Lung (tissue), 12 donors: ENCODE measurements around the gene CIT. TPM values are rescaled to one million over a fixed set of nuclear protein-coding genes. Genes with fewer than 3 reads are reported as not detected.

Source experiments
- ATAC-seq: fragments of 200-7000 bp; cut with Tn5 transposase; one replicate; pipeline ENCODE4 v1.9.1; 2020; ENCODE audit warnings: moderate number of reproducible peaks; ENCODE audit not compliant: insufficient read depth, low FRiP score
- DNase-seq, 3 donors: peaks; one replicate each; pipeline ENCODE4 v3.0.0-alpha.2; 2013 to 2017
- H3K27ac ChIP-seq, 2 donors: one replicate each; pipeline ENCODE4 v1.5.1; 2013; ENCODE audit warnings: mild to moderate bottlenecking in 2 of 2, moderate library complexity in 2 of 2, control low read depth in 1 of 2, inconsistent platforms in 1 of 2, low read depth in 1 of 2, low read length in 1 of 2
- H3K27me3 ChIP-seq, 3 donors: one replicate each; pipeline ENCODE4 v1.5.1; 2013; ENCODE audit warnings: low read length in 2 of 3; ENCODE audit not compliant: control insufficient read depth in 3 of 3, insufficient read depth in 3 of 3
- H3K36me3 ChIP-seq, 4 donors: one replicate each; pipeline ENCODE4 v1.5.1; 2013; ENCODE audit warnings: low read length in 4 of 4, mild to moderate bottlenecking in 1 of 4, moderate library complexity in 1 of 4; ENCODE audit not compliant: control insufficient read depth in 4 of 4, insufficient read depth in 4 of 4
- H3K4me1 ChIP-seq, 5 donors: one replicate each; pipeline ENCODE4 v1.5.1; 2013; ENCODE audit warnings: low read length in 5 of 5, mild to moderate bottlenecking in 2 of 5, moderate library complexity in 1 of 5; ENCODE audit not compliant: control insufficient read depth in 5 of 5, insufficient read depth in 5 of 5
- H3K4me3 ChIP-seq: one replicate; pipeline ENCODE4 v1.5.1; 2013; ENCODE audit warnings: mild to moderate bottlenecking, control low read depth, moderate library complexity
- H3K9ac ChIP-seq, 2 donors: one replicate each; pipeline ENCODE4 v1.5.1; 2013; ENCODE audit warnings: low read length in 2 of 2, control low read depth in 1 of 2; ENCODE audit not compliant: insufficient read depth in 1 of 2
- H3K9me3 ChIP-seq, 4 donors: one replicate each; pipeline ENCODE4 v1.5.1; 2013; ENCODE audit warnings: low read length in 3 of 4, mild to moderate bottlenecking in 1 of 4, moderate library complexity in 1 of 4; ENCODE audit not compliant: control insufficient read depth in 4 of 4, insufficient read depth in 3 of 4
- WGBS, 2 donors: extraction: QIAGEN DNeasy Blood & Tissue Kit; methylation state at CpG; one replicate each; pipeline ENCODE4 v1.1.7; 2013; 5-methylcytosine and 5-hydroxymethylcytosine counted together
- polyA plus RNA-seq, 2 donors: library from polyadenylated mRNA; stranded (reverse); fragments of 200-250 nt; gene quantifications; one replicate each; pipeline ENCODE4 v1.2.1, GENCODE V29; 2013
- total RNA-seq, 2 donors: library from RNA; depleted of rRNA in 1 of 2; stranded (reverse); fragments of >200 nt in 1 of 2; gene quantifications; one replicate each; pipeline ENCODE4 v1.2.1, GENCODE V29; 2014 to 2021
- TF ChIP-seq, protein P1 (sequence below): IDR thresholded peaks from 2 replicates; pipeline ENCODE4 v1.5.1; 2012; ENCODE audit warnings: mild to moderate bottlenecking; ENCODE audit errors: control extremely low read depth, extremely low read depth
- donor health status: control.
- donor health status: control.
- donor health status: Bipolar disorder and iron deficiency.
- donor health status: healthy.
- donor health status: DM: yes; HTN: yes; CAD: no.

The CIT gene
- total and polyA plus RNA-seq, 4 donors: 5.0 to 29.3 (median 14.9) TPM

DNA sequence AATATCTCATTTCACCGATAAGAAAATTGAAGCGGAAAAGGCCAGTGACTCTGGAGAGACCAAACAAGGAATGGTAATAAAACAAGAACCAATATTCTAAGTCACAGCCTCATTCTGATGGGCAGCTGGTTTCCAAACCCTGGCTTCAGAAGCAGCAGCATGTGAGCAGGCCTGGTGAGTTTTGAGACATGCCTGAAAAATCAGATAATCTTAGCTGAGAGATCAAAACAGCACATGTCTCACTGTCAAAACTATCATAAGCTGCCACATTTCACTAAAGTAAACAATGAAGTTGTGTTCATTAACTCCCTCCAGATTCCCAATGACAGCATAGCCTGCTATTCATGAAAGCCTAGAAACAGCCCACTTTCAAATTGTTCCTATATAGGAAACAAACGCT, 36.5 kb downstream of the CIT start:
- 96 to 97% methylated on average over 3 of the region's 3 CpGs for WGBS, 2 donors
- H3K4me1 ChIP-seq: no peaks in the 10 kb centered on the region
- H3K9me3 ChIP-seq: peaks cover 0 to 3% (median 0%) of the 10 kb centered on the region in 4 donors
- TF ChIP-seq, protein P1, sequence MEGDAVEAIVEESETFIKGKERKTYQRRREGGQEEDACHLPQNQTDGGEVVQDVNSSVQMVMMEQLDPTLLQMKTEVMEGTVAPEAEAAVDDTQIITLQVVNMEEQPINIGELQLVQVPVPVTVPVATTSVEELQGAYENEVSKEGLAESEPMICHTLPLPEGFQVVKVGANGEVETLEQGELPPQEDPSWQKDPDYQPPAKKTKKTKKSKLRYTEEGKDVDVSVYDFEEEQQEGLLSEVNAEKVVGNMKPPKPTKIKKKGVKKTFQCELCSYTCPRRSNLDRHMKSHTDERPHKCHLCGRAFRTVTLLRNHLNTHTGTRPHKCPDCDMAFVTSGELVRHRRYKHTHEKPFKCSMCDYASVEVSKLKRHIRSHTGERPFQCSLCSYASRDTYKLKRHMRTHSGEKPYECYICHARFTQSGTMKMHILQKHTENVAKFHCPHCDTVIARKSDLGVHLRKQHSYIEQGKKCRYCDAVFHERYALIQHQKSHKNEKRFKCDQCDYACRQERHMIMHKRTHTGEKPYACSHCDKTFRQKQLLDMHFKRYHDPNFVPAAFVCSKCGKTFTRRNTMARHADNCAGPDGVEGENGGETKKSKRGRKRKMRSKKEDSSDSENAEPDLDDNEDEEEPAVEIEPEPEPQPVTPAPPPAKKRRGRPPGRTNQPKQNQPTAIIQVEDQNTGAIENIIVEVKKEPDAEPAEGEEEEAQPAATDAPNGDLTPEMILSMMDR: no peak
- H3K27ac ChIP-seq: no peak overlapping the region
- no peak for DNase-seq
- H3K36me3 ChIP-seq: peaks cover 0 to 3% (median 1%) of the 10 kb centered on the region in 4 donors
- H3K27me3 ChIP-seq: no peaks in the 10 kb centered on the region
- H3K4me3 ChIP-seq: no peak overlapping the region
- no peak overlapping the region for H3K9ac ChIP-seq
- ATAC-seq: no peak

DNA sequence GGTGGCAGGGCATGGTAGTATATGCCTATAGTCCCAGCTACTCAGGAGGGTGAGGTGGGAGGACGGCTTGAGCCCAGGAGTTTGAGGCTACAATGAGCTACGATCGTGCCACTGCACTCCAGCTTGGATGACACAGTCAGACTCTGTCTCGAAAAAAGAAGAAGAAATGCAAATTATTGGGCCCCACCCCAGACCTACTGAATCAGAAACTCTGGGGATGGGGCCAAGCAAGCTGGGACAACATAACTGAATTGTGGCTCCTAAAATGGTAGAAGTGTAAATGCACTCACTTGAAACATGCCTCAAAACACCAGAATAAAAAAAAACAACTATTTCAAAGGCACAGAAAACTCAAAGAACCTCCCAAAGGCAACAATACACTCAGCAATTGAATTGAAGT, 37.0 kb downstream of the CIT start:
- no peaks in the 10 kb centered on the region for H3K4me1 ChIP-seq
- DNase-seq: no peak
- TF ChIP-seq, protein P1: no peak
- H3K27me3 ChIP-seq: no peaks in the 10 kb centered on the region
- peaks cover 0 to 3% (median 0%) of the 10 kb centered on the region in 4 donors for H3K9me3 ChIP-seq
- H3K9ac ChIP-seq: no peak overlapping the region
- H3K36me3 ChIP-seq: peaks cover 0 to 3% (median 1%) of the 10 kb centered on the region in 4 donors
- no peak for ATAC-seq
- 91 to 96% methylated on average over 4 of the region's 4 CpGs for WGBS, 2 donors
- H3K4me3 ChIP-seq: no peak overlapping the region
- H3K27ac ChIP-seq: no peak overlapping the region

DNA sequence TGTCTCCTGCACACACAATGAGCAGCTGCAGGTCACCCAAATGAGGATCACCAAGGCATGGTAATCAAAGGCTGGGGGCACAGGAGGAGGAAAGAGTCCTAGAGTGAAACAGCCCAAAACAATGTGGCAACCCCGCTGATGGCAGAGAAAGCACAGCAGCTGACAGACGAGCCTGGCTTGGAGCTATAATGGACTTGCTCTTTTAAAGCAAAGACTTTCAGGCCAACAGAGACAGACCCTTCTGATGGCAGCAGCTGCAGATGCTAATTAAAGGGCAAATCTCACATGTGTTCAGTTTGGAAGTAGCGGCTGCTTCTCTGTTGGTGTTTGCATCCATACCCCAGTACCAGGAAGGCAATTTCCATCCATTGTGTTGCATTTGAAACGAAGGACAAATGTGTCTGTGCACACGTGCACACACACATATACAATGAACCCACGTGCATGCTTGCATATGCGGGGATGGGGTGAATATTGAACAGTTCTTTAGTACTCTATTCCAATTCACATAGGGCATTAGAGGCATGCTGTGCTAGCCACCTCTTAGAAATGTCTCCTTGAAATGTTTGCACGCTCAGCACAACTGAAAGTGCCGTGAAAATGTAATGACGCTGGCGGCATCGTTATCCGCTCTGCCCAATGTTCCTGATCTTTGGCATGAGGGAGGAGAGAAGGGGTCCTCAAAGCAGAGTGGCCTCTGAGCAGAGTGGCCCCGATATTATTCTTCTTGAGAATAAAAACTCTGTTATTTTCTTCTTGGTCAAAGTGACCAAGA, 38.1 kb downstream of the CIT start:
- H3K4me3 ChIP-seq: no peak overlapping the region
- H3K9me3 ChIP-seq: peaks cover 0 to 3% (median 0%) of the 10 kb centered on the region in 4 donors
- no peak overlapping the region for H3K9ac ChIP-seq
- TF ChIP-seq, protein P1: no peak
- no peaks in the 10 kb centered on the region for H3K27me3 ChIP-seq
- WGBS, 2 donors: 98 to 99% methylated on average over 14 of the region's 14 CpGs
- no peak overlapping the region for H3K27ac ChIP-seq
- peaks cover 0 to 3% (median 1%) of the 10 kb centered on the region in 4 donors for H3K36me3 ChIP-seq
- no peaks in the 10 kb centered on the region for H3K4me1 ChIP-seq
- ATAC-seq: no peak
- DNase-seq: no peak
